Stimulated activated CD4-positive, alpha-beta T cell treated with anti-CD3 and anti-CD28 coated beads, Interleukin-4, amount 100 ng/mL, for 48 hours (primary cell): ENCODE measurements around the gene MLH3.
"Not testable (repeated sequence)": the region's sequence is repeated elsewhere in the genome, so short reads cannot be mapped to it uniquely, and the experiment has no call there.

Experiments
- DNase-seq, 2 donors: peaks; one replicate each; pipeline ENCODE4 v3.0.0-alpha.2; 2020; ENCODE audit warnings: low read depth in 2 of 2

Gene MLH3

DNA sequence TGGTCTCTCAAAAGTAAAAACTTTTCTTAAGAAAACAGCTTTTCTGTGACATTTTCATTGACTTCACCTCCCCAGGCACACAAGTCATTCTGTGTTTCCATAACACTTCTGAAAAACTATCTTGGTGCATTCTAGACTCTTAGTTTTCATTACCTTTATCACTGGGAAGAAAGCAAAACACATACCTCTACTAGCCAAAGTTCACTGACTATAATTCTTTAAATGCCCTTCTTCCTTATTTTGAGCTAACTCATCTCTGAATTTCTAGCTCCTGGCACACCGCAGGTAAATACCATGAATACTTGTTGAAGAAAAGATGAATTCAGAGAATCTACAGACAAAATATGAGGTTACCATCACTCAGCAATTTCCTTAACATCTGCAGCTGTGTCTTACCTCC is 21.1 kb downstream of the MLH3 start:
- DNase-seq: no peak

DNA sequence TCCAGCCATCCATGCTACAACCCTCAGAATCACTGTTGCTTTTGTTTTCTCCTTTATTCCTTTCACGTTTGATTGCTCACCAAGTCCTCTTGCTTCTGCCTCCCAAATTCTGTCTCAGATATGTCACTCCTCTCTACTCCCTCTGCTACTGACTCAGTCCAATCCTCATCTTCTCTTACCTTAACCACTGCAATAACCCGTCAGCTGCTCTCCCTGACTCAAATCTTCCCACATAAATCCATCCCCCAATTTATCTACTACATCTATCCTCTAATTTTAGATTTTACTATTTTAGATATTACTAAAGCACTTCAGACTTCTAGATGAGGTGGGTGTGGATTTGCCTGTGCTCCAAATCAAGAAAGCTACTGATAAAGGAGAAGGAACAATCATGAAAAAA is 25.4 kb downstream of the MLH3 start:
- no peak for DNase-seq

DNA sequence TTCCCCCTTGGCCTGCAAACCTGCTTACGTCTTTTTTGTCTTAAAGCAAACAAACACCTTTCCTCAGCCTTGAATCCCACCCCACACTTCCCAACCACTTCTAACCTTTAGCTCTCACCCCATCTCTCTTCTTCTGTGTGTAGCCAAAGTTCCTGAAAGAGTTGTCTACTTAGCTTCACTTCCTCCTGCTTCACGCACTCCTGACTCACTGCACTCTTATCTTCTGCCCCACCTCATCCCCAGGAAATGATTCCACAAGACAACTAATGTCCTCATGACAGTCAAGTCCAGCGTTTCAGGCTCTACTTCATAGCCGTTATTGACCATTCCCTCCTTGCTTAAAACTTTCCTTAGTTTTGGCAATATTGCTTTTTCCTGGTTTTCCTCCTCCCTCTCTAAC is 26.2 kb downstream of the MLH3 start:
- DNase-seq: no peak

DNA sequence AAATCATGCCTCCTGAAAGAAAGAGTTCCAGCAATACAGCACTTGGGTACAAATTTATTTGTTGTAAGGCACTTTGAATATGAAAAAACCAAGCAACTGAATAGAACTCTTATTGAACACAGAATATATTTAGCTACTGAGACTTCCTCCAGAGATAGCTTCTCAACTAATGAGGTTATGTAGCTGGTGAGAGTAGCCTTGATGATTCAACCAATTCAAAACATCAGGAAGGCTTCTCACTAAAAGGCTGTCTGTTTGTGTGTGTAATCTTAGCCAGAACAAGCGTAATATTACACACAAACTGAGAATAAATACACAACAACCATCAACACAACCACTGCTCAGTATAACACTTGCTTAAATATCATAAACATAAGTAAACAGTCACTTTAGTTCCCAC is 28.2 kb downstream of the MLH3 start:
- no peak for DNase-seq

DNA sequence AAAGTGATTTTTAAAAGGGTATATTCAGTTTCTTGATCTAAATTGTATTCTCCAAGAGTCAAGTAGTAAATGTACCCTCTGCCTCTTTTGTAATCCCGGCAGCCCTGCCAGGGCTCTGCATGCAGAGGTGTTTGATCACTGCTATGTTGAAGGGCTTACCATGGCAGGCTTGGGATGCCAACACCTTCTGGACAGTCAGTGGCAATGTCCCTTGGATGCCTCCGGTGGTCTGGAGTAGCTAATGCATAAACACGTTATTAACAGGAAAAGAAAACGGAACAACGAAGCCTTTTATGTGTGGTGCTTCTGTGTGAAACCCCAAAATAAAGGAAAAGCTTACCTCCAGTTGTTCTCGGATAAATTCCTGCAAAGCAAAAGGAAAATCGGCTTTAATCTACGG is 28.6 kb downstream of the MLH3 start:
- no peak for DNase-seq

DNA sequence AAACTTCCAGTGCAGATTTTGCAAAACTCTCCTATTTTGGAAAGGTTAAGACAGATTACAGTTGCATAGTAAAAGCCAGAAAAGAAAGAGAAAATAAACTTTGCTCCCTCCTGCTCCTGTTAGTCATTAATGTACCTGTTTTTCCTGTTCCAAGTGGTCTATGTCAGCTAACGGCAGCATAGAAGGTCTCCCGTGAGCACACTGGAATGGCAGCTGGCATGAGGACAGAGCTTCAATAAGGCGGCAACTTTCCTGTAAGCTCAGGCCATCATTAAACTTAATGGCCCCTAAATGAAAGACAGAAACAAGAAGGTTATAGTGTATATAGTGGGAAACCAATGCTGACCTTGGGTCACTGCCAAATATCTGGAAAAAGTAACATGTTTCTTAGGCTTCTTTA is 32.6 kb downstream of the MLH3 start:
- DNase-seq: no peak

DNA sequence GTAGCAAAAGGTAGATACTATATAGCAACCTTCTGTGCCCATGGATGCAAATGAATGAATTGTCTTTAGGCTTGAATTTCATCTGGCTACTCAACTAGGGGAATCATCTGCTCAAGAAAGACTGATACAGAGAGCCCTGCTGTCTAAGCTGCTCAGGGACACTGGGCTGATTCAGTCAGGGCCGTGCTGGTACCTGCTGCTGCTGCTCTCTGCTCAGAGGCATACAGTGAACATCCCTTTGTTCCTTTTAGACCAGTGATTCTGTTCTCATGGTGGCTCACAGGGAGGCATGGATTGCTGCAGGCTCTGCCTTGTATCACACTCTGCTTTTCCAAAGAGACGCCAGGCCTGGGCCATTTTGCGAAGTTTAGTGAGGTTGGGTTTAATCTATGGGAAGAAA is 34.5 kb downstream of the MLH3 start:
- DNase-seq: no peak

DNA sequence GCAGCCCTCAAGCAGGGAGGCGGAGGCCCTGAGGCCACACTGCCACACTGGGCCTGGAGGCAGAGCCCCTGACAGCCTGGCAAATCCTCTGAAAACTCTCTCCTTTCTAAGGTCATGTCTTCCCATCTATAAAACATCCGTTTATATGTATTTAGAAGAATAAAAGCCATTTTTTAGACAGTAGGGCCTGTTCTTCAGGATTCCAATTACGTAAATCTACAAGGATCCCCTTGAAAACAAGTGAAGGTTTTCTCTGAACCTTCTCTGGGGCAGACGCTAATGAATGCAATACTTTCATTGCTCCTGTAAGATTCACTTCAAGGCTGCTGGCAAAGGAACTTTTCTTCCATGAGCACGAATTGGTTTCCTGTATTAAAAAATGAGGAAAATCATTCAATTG is 35.8 kb downstream of the MLH3 start:
- DNase-seq: no peak

DNA sequence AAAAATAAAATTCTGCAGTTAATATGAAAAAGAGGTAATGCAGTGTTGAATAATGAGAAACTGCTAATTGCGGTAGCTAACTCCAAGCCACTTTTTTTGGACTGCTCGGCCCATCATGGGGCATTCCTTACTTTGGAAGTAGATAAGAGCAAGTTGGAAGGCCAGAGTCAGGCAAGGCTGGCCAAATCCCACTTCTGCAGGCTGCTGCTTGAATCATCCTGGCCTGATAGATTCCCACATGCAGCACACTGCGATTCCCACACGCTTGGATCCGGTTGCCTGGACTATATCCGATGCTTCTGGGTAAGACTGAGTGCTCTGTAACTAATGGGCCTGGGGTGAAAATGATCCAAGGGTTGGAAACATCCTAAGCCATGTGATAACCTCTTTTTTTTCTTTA is 38.0 kb downstream of the MLH3 start:
- no peak for DNase-seq

DNA sequence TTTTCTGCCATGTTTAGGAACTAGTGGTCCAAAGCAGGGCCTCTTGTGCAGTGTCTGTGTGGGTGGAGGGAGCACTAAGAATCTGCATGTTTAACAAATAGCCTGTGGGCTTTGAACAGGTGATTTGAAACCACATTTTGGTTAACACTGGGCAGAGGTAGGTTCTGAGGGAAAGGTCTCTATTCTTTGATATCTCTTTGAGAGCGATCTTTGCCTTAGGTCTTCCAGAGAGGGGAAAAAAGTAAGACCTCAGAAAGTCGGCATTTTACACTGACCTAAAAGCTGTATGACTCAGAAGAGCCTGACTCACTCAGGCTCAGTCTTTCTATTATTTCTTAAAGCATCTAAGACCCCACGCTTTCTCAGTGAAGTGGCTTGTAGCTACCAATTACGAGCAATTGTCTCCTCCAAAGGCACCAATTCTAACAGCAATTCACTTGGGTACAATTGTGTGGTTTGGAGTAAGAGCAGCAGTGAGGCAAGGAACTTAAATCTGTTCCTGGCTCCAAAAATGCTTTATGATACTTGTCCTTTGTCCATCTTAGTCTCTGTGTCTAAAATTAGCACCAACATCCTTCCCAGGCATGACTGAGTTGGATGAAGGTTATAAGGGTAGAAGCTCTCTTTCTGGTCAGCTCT is 39.8 kb downstream of the MLH3 start:
- DNase-seq: no peak

DNA sequence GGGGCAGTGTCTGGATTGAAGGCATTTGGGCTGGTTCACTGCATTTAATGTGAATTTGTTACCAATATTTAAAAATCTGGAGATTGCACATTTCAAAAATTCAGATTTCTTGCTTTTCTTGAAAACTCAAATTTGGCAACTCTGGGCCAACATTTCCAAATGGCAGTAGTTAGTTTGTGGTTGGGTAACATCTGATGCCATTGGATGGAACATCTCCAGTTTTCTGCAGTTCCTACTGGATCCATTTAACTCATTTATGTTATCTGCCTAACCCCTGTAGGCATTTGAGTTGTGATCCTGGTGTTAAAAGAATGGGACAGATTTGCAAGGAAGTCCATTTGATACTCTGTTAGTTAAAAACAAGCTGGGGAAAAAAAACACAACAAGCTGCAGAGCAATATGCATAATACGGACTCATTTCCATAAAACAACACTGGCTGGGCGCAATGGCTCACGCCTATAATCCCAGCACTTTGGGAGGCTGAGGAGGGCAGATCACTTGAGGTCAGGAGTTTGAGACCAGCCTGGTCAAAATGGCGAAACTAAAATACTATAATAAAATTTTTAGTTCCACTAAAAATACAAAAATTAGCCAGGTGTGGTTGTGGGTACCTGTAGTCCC is 40.7 kb downstream of the MLH3 start:
- DNase-seq: no peak

DNA sequence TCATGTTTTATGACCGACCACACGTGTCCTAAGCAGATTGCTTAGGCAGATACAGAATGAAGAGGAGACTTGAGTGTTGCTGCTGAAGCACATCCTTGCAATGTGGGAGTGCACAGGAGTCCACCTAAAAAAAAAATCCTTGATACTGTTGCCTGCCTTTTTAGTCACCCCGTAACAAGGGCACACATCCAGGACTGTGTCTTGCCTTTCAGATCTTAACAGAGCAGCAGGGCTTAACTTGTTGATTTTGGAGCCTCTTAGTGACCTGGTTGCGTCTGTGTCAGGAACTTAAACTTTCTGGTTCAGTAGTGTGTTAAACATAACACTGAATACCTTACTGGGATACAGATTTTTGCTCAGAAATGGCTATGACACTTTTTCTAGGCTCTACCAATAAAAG is 42.1 kb downstream of the MLH3 start:
- DNase-seq: no peak

DNA sequence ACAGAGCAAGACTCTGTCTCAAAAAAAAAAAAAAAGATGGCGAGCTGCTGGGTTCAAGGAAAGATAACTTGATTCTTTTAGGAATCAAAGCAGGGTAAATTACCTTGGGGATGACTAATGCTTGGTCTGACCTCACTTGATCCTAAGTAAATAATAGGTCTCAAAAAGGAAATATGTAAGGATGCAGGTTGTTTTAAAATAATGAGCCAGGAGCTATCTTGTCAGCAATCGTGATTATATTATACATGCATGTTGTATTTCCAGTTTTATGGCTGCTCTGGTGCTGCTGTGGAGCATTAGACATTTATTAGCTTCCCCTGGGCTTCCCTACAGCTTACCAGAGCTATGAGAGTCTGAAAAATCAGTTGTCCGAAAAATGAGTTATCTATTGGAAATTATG is 45.9 kb downstream of the MLH3 start:
- no peak for DNase-seq

DNA sequence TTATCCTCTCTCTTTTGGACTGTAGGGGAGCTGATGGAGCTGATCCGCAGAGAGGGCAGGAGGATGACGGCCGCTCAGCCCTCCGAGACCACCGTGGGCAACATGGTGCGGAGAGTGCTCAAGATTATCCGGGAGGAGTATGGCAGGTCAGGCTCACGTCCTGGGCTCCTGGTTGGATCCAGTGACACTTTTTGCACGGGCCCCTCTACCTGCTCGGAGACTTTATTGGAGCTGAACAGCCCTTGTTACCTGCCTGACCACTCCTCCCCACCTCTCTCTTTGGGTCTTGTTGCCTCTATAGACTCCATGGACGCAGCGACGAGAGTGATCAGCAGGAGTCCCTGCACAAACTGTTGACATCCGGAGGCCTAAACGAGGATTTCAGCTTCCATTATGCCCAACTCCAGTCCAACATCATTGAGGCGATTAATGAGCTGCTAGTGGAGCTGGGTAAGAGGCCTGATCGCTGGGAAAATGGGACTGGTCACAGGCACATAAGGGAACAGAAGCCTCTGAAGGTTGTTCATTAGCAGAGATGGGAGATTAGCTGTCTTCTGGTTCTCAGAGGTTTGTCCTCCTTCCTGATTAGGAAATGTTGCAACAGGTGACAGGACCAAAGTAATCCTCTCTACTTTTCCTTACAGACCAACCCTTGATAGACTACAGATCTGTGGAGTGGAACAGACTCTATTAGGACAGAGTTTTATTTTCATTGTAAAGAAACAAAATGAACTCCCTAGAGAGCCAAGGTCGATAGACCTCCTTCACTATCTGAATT is 47.8 kb downstream of the MLH3 start:
- DNase-seq: no peak

DNA sequence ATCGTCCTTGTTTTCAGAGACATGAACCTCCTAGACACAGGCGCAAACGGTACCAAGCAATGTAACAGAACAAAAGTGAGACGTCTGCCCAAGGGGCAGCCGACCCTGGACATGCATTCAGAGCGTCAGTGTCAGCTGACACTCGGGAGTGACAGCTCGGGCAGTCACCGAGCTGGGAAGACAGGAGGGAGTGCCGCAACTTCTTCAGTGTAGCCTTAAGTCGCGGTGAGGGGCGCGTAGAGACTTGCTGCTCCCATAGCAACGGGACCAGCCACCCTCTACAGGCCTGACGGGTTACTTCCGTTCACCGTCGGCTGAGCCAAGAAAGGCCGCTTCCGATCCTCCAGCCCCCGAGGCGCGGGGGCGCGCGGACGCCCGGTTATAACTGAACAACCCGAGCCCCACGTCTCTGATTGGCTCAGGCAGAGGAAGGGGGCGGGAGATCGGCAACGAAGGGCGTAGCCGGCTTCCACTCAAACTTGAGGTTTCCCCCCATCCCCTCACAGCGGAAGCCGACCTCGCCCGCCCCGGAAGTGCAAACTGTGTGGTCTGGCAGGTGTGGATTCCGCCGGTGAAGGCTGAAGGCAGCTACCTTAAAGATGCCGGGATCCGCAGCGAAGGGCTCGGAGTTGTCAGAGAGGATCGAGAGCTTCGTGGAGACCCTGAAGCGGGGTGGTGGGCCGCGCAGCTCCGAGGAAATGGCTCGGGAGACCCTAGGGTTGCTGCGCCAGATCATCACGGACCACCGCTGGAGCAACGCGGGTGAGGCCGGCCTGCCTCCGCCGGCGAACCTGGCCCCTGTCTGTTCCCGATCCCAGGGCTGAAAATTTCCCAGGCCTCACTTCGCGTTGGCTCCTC is 48.6 kb downstream of the MLH3 start, which contains the start of gene EIF2B2:
Gene EIF2B2 (plus strand): TSS at position 530 of the 858 bp plus-strand sequence. CDS start 70 bp downstream, at position 600.
- peak; percentile 97 to 99 for DNase-seq

DNA sequence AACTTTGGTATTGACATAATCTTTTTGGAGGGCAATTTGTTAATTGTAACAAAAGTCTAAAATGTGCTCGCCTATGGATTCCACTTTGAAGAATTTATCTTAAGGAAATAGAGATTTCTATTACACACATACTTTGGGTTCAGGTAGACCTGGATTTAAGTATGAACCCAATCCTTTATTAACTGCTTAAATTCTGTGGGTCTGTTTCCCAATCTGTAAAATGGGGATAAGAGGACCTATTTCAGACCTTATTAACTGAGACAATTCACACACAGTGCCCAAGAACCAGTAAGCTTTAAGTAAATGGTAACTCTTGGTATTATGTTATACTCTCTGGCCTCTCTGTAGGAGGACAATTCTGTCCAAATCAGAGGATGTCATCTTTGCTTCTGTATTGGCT is 49.4 kb downstream of the MLH3 start:
- no peak for DNase-seq

DNA sequence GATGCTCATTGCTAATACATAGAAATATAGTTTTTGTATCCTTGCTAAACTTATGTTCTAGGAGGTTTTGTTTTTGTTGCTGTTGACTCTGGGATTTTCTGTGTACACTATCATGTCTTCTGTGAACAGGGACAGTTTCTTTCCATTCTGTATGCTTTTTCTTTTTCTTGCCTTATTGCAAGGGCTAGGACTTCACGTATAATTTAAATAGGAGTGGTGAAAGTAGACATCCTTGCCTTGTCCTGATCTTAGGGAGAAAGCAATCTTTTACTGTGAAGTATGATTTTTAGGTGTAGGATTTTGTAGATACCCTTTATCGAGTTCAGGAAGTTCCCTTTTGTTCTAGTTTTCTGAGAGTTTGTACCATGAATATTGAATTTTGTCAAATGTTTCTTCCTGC is 50.0 kb downstream of the MLH3 start:
- DNase-seq: no peak

DNA sequence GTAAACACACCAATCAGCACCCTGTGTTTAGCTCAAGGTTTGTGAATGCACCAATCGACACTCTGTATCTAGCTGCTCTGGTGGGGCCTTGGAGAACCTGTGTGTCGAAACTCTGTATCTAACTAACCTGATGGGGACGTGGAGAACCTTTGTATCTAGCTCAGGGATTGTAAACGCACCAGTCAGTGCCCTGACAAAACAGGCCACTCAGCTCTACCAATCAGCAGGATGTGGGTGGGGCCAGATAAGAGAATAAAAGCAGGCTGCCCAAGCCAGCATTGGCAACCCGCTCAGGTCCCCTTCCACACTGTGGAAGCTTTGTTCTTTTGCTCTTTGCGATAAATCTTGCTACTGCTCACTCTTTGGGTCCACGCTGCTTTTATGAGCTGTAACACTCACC is 55.5 kb downstream of the MLH3 start:
- DNase-seq: not testable (repeated sequence)

DNA sequence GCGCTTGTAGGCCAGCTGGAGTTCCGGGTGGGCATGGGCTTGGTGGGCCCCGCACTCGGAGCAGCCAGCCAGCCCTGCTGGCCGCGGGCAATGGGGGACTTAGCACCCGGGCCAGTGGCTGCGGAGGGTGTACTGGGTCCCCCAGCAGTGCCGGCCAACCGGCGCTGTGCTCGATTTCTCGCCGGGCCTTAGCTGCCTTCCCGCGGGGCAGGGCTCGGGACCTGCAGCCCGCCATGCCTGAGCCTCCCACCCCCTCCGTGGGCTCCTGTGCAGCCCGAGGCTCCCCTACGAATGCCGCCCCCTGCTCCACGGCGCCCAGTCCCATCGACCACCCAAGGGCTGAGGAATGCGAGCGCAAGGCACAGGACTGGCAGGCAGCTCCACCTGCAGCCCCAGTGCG is 57.1 kb downstream of the MLH3 start:
- not testable (repeated sequence) for DNase-seq

DNA sequence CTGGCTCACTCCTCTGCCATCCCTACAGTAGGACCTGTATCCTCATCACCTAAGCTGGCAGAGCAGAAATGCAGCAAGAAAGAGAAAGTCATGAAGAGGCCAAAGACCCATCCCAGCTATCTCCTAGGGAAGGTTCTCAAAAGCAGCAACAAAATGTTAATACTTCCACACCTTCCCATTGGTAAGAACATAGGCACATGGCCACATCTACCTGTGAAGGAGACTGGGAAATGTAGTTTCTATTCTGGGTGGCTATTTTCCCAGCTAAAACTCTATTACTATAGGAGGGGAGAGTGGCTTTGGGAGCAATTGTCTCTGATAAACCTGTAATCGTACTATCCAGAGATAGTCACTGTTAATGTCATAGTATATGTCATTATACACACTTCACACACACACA is 62.3 kb downstream of the MLH3 start:
- DNase-seq: no peak

DNA sequence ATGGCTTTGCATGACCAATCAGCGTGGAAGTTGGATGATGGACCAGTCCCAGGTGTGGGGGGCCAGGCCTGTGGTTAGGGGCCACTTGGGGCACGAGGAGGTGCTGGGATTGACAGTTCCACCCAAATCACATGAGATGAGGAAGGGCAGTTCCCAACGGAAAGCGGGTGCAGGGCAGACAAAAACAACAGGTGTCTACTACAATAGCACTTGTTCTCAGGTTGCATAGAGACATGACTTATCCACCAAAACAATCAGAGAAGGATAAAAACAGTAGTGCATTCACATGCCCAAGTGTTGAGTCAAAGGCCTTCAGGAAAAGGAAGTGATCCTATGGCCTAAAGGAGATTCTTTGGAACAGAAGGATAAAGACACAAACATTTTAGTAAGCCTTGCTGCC is 63.1 kb downstream of the MLH3 start:
- no peak for DNase-seq

DNA sequence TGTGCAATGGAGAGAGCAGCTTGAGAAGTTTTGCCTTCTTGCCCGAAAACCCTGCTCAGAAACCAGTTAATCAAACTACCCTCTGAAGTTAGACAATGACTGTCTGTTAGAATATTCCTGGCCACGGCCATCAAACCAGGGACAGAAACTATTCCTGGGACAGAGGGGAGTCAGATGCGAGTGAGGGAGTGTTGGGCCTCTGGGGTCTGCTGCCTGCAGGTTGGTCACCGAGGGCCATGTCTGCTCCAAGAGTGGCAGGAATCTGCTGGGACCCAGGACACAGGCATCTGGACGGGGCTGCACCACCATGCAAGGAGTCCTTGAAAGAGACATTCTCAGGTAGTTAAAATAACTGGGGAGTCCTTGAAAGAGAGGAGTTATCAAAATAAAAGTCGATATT is 65.5 kb downstream of the MLH3 start:
- DNase-seq: no peak

DNA sequence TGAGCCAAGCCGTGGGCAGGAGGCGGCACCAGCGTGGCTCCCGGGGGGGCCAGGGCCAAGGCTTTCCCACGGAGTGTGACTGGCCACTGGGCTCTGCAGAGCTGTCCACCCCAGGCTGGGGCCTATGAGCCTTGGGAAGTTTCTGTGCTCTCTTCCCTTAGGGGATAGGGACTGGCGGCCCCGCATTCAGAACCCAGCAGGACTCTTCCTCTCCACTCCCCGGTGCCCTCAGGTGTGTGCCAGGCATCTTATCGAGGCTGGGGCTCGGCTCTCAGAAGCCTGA is 66.3 kb downstream of the MLH3 start:
- no peak for DNase-seq
